Measurements from ENCODE around the gene ABCC4.

DNA sequence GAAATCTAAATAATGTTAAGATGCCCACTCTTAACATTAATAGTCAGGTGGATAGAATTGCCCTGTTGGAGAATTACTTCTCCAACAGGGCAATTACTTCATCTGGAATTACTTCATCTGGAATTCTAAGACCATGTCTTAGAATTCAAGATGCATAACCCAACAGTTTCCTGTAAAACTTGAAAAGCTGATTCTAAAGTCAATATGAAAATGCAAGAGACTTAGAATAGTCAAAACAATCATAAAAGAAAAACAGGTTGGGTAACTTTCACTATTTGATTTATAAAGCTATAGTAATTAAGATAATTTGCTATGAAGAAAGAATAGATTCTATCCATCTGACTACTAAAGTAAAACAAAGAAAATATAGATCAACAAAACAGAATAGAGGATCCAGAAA lies 75.2 kb downstream of the ABCC4 start:
- TF ChIP-seq CTCF (IDR thresholded peaks at IDR 0.05; ENCODE audit: low read depth, low read length, missing input control) (no peak), HNF4G (IDR thresholded peaks at IDR 0.05) (no peak), EGR1 (IDR thresholded peaks at IDR 0.05; ENCODE audit: low read depth in 2 of 2) (no peak), JUND (IDR thresholded peaks at IDR 0.05) (no peak), FOXA1 (IDR thresholded peaks at IDR 0.05) (no peak), YY1 (IDR thresholded peaks at IDR 0.05) (no peak), GABPA (IDR thresholded peaks at IDR 0.05 in 1 of 2, conservative IDR thresholded peaks at IDR 0.05 in 1 of 2) (no peak), RAD21 (IDR thresholded peaks at IDR 0.05) (no peak), ATF3 (IDR thresholded peaks at IDR 0.05) (no peak), SP1 (IDR thresholded peaks at IDR 0.05) (no peak), TAF1 (conservative IDR thresholded peaks at IDR 0.05) (no peak), HNF4A (conservative IDR thresholded peaks at IDR 0.05) (no peak)
- TF ChIP-seq, protein P1, sequence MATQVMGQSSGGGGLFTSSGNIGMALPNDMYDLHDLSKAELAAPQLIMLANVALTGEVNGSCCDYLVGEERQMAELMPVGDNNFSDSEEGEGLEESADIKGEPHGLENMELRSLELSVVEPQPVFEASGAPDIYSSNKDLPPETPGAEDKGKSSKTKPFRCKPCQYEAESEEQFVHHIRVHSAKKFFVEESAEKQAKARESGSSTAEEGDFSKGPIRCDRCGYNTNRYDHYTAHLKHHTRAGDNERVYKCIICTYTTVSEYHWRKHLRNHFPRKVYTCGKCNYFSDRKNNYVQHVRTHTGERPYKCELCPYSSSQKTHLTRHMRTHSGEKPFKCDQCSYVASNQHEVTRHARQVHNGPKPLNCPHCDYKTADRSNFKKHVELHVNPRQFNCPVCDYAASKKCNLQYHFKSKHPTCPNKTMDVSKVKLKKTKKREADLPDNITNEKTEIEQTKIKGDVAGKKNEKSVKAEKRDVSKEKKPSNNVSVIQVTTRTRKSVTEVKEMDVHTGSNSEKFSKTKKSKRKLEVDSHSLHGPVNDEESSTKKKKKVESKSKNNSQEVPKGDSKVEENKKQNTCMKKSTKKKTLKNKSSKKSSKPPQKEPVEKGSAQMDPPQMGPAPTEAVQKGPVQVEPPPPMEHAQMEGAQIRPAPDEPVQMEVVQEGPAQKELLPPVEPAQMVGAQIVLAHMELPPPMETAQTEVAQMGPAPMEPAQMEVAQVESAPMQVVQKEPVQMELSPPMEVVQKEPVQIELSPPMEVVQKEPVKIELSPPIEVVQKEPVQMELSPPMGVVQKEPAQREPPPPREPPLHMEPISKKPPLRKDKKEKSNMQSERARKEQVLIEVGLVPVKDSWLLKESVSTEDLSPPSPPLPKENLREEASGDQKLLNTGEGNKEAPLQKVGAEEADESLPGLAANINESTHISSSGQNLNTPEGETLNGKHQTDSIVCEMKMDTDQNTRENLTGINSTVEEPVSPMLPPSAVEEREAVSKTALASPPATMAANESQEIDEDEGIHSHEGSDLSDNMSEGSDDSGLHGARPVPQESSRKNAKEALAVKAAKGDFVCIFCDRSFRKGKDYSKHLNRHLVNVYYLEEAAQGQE (IDR thresholded peaks at IDR 0.05), result no peak
- TF ChIP-seq, protein P2, sequence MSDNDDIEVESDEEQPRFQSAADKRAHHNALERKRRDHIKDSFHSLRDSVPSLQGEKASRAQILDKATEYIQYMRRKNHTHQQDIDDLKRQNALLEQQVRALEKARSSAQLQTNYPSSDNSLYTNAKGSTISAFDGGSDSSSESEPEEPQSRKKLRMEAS (IDR thresholded peaks at IDR 0.05), result no peak
